A673 (cell line): Measurements from ENCODE around the gene RNF121. TPM values are rescaled to one million over a fixed set of nuclear protein-coding genes. Genes with fewer than 3 reads are reported as not detected.
A peak's percentile ranks its signal among the peaks of the same experiment; 100 is the strongest.
"Not testable (repeated sequence)": the region's sequence is repeated elsewhere in the genome, so short reads cannot be mapped to it uniquely, and the experiment has no call there.

Source experiments
- Bru-seq: library from RNA; stranded (reverse); fragments of 400-500 nt; gene quantifications from one replicate; lab custom pipeline; 2021; lab: Mats Ljungman, UMichigan
- BruChase-seq, 2 experiments: library from RNA; stranded (reverse); fragments of 400-500 nt; gene quantifications; one replicate each; lab custom pipeline; 2021; lab: Mats Ljungman, UMichigan
- BruUV-seq: library from RNA; stranded (reverse); fragments of 400-500 nt; replicated peaks from 2 replicates; lab custom pipeline; 2021; lab: Mats Ljungman, UMichigan
- CTCF ChIA-PET: fragments of 300-600 bp; sonication (Branson Sonifier 250); formaldehyde crosslinking; loops from one replicate; lab custom pipeline; 2022; ENCODE audit warnings: antibody characterized with exemption; lab: Charles Lee
- POLR2A ChIA-PET: fragments of 300-600 bp; sonication (Branson Sonifier 250); formaldehyde crosslinking; loops from one replicate; lab custom pipeline; 2022; ENCODE audit warnings: antibody characterized with exemption; ENCODE audit not compliant: low non-redundant PET; lab: Charles Lee
- DNase-seq: peaks from one replicate; pipeline ENCODE4 v3.0.0-alpha.2; 2015; ENCODE audit warnings: low spot score
- H3K27ac ChIP-seq: fragments of 200-600 bp; sonication (generic); 2 replicates; pipeline ENCODE4 v1.5.1; 2016; ENCODE audit warnings: mixed run types, low read depth, mild to moderate bottlenecking, mixed read lengths, antibody characterized with exemption, low read length; ENCODE audit not compliant: poor library complexity, severe bottlenecking
- H3K27me3 ChIP-seq: fragments of 200-600 bp; sonication (generic); replicated peaks from 2 replicates; pipeline ENCODE4 v1.6.1; 2017; ENCODE audit warnings: mixed run types, low read depth, mild to moderate bottlenecking, mixed read lengths, antibody characterized with exemption, low read length; ENCODE audit not compliant: insufficient read depth, poor library complexity
- H3K36me3 ChIP-seq: fragments of 200-600 bp; sonication (generic); 2 replicates; pipeline ENCODE4 v1.6.1; 2016; ENCODE audit warnings: mixed run types, mild to moderate bottlenecking, mixed read lengths, antibody characterized with exemption, low read length; ENCODE audit not compliant: insufficient read depth, poor library complexity, severe bottlenecking
- H3K4me1 ChIP-seq: fragments of 200-600 bp; sonication (generic); 2 replicates; pipeline ENCODE4 v1.6.1; 2017; ENCODE audit warnings: mixed run types, mild to moderate bottlenecking, mixed read lengths, antibody characterized with exemption, low read length; ENCODE audit not compliant: insufficient read depth, poor library complexity, severe bottlenecking
- H3K4me3 ChIP-seq: fragments of 200-600 bp; sonication (generic); 2 replicates; pipeline ENCODE4 v1.5.1; 2016; ENCODE audit warnings: low read depth, mixed run types, mild to moderate bottlenecking, mixed read lengths, low read length; ENCODE audit not compliant: poor library complexity, severe bottlenecking
- H3K9me3 ChIP-seq: fragments of 200-600 bp; sonication (generic); 2 replicates; pipeline ENCODE4 v1.6.1; 2016; ENCODE audit warnings: mixed run types, low read depth, mild to moderate bottlenecking, mixed read lengths, antibody characterized with exemption, low read length; ENCODE audit not compliant: poor library complexity, severe bottlenecking
- CTCF ChIP-seq: fragments of 300-800, 200-600 bp; sonication (generic); conservative IDR thresholded peaks from 2 replicates; pipeline ENCODE4 v1.5.1; 2017; ENCODE audit warnings: low read depth, mild to moderate bottlenecking, antibody characterized with exemption, low read length, moderate library complexity, mixed read lengths
- EZH2 ChIP-seq: fragments of 200-600 bp; sonication (generic); IDR thresholded peaks from 2 replicates; pipeline ENCODE4 v1.6.1; 2017; ENCODE audit warnings: borderline replicate concordance, low read depth, mild to moderate bottlenecking, mixed read lengths, antibody characterized with exemption, low read length; ENCODE audit not compliant: poor library complexity, severe bottlenecking
- intact Hi-C: fragments of 100-400 bp; cut with micrococcal nuclease; formaldehyde crosslinking; loops from one replicate; pipeline ENCODE4 v1.10.0; 2022; ENCODE audit not compliant: unreplicated experiment
- long read RNA-seq: library from polyadenylated mRNA; stranded (forward); transcript quantifications from one replicate; pipeline ENCODE4 v2.0.0, GENCODE V29; 2022
- total RNA-seq: library from RNA; stranded (reverse); gene quantifications from 2 replicates; pipeline ENCODE4 v1.2.3, GENCODE V29; 2021

Gene RNF121
- total RNA-seq, result 54.9 and 59.1 TPM in 2 replicates
- Bru-seq, nascent RNA, result percentile 81 among the genes with signal in this experiment
- BruChase-seq, experiment 1, labeled RNA remaining after a 2-hour chase, result percentile 80 among the genes with signal in this experiment
- percentile 82 among the genes with signal in this experiment for BruChase-seq, experiment 2, labeled RNA remaining after a 6-hour chase
- long read RNA-seq, transcript RNF121-201 (9 exons, 2,625 nt), result major isoform, 16 of 37 reads
- long read RNA-seq, partial matches to known transcripts, result 2 of 37 reads
- long read RNA-seq, other reads (novel, unspliced or antisense), result 15 of 37 reads

- Histone ChIP-seq H3K36me3 (peaks cover 7% of the 10 kb centered on the region), H3K27me3 (no peaks in the 10 kb centered on the region), H3K4me1 (peaks cover 13% of the 10 kb centered on the region), H3K4me3 (peak within 1 kb of the TSS; percentile 71), H3K9me3 (no peaks in the 10 kb centered on the region), H3K27ac (peak within 1 kb of the TSS; percentile 99)
- peak; percentile 99 for DNase-seq
- intact Hi-C loops, result no loop called here
- CTCF ChIA-PET, result no interaction called here
- TF ChIP-seq EZH2, result no peak
- no peak for TF ChIP-seq CTCF
- BruUV-seq, result no TSS peak
- POLR2A ChIA-PET, result interaction anchor here (0.6 kb wide), 1 partner anchor 220 kb away, joined by 3 read pairs; no protein-coding TSS in a partner anchor
These were observed at the start of gene RNF121 for GRCh38 chr11:71928737-71929443. TSS of gene RNF121 (plus strand) at chr11:71929046. CDS start at chr11:71929062, 16 bp downstream.

DNA sequence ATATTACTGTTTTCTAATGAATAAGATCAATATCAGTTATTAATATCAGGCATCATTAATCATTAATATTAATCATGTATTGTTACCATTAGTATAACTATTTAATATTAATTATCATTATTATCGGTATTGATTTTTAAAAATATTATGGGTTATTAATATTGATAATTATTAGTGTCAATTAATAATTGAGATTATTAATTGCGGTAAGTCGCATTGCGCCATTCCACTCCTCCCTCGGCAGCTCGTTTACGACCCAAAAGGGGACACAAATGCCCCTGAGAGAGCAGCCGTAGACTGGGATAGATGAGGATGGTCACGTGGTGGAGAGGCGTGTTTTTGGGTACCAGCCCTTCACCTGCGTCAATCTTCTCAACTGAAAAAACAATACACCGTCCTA lies 43.0 kb upstream of the RNF121 start:
- H3K9me3 ChIP-seq, intact Hi-C loops, H3K4me1 ChIP-seq, POLR2A ChIA-PET, DNase-seq, H3K4me3 ChIP-seq, H3K27me3 ChIP-seq, H3K27ac ChIP-seq, H3K36me3 ChIP-seq, BruUV-seq, CTCF ChIA-PET: not testable (repeated sequence)

- H3K4me1 ChIP-seq, H3K27me3 ChIP-seq, H3K36me3 ChIP-seq, POLR2A ChIA-PET, H3K9me3 ChIP-seq, CTCF ChIA-PET, intact Hi-C loops, DNase-seq, H3K4me3 ChIP-seq, BruUV-seq, H3K27ac ChIP-seq: not testable (repeated sequence)
These were observed 40.4 kb upstream of the RNF121 start for GRCh38 chr11:71888335-71889010.

DNA sequence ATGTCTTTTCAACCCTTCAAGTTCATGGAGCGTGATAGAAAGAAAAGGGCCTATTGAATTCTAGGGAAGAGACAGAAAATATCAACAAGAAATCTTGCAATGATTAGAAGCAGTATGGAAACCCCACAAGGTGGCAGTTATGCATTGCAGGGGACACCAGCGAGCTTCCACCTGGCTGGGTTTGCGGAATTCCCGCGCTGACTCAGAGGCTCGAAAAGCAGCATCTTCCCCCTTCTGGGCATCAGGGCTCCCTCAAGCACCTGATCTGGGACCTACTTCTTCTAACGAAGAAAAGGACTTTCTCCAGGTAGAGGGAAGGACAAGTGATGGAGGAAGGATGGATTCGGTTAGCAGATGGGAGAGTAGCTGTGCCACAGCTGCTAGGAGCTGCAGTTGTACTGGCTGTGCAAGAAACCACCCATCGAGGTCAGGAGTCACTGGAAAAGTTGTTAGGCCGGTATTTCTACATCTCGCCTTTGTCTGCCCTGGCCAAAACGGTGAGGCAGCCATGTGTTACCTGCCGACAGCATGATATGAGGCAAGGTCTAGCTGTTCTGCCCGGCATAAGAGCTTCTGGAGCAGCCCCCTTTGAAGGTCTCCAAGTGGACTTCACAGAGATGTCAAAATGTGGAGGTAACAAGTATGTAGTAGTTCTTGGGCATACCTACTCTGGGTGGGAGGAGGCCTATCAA lies 39.5 kb upstream of the RNF121 start:
- H3K36me3 ChIP-seq, H3K27me3 ChIP-seq, POLR2A ChIA-PET, H3K4me3 ChIP-seq, BruUV-seq, DNase-seq, H3K4me1 ChIP-seq, intact Hi-C loops, H3K27ac ChIP-seq, CTCF ChIA-PET, H3K9me3 ChIP-seq: not testable (repeated sequence)
